H1 (cell line): Measurements from ENCODE around the gene UGT1A10. TPM values are rescaled to one million over a fixed set of nuclear protein-coding genes. Genes with fewer than 3 reads are reported as not detected.

Source experiments
- CTCF ChIA-PET: fragments of 300-600 bp; sonication (Branson Sonifier 250); formaldehyde crosslinking; loops from one replicate; lab custom pipeline; 2021; ENCODE audit not compliant: partially characterized antibody; lab: Charles Lee
- POLR2A ChIA-PET: fragments of 300-600 bp; sonication (Branson Sonifier 250); formaldehyde crosslinking; loops from one replicate; lab custom pipeline; 2021; ENCODE audit warnings: inconsistent platforms; ENCODE audit not compliant: partially characterized antibody; lab: Charles Lee
- DNase-seq, 2 experiments: peaks; one replicate each; pipeline versions ENCODE4 v3.0.0 to v3.0.0-alpha.2; 2010 to 2022; ENCODE audit warnings: low spot score in 2 of 2, low read depth in 1 of 2, mixed read lengths in 1 of 2
- FAIRE-seq: peaks from 2 replicates; lab custom pipeline; 2011; peaks lifted over from hg19 to GRCh38; lab: Jason Lieb, UNC
- H2AFZ ChIP-seq: 2 replicates; pipeline ENCODE4 v1.8.1; 2012; ENCODE audit warnings: low read length, inconsistent platforms
- H2AK5ac ChIP-seq: 2 replicates; pipeline ENCODE4 v1.6.1; 2013; ENCODE audit warnings: low read depth, low read length
- H2BK120ac ChIP-seq: replicated peaks from 2 replicates; pipeline ENCODE3; 2013; ENCODE audit warnings: low read depth, low read length, inconsistent platforms
- H2BK12ac ChIP-seq: 2 replicates; pipeline ENCODE4 v1.6.1; 2013; ENCODE audit warnings: low read depth, low read length
- H2BK15ac ChIP-seq: 2 replicates; pipeline ENCODE4 v1.6.1; 2013; ENCODE audit warnings: low read length
- H2BK20ac ChIP-seq: 2 replicates; pipeline ENCODE4 v1.6.1; 2013; ENCODE audit warnings: low read length
- H2BK5ac ChIP-seq: 2 replicates; pipeline ENCODE4 v1.6.1; 2013; ENCODE audit warnings: low read depth, low read length
- H3K14ac ChIP-seq: 2 replicates; pipeline ENCODE4 v1.6.1; 2013; ENCODE audit warnings: inconsistent platforms; ENCODE audit not compliant: insufficient read length
- H3K18ac ChIP-seq: 2 replicates; pipeline ENCODE4 v1.6.1; 2013; ENCODE audit warnings: low read length; ENCODE audit errors: extremely low read depth
- H3K23ac ChIP-seq: 2 replicates; pipeline ENCODE4 v1.6.1; 2013; ENCODE audit warnings: inconsistent platforms; ENCODE audit not compliant: insufficient read length
- H3K23me2 ChIP-seq: 2 replicates; pipeline ENCODE4 v1.6.1; 2013; ENCODE audit warnings: low read depth, low read length
- H3K27ac ChIP-seq: 2 replicates; pipeline ENCODE4 v1.6.1; 2011; ENCODE audit warnings: low read depth, low read length, inconsistent platforms
- H3K27me3 ChIP-seq, 4 experiments: replicated peaks in 1 of 4; 1 replicate in 1 of 4; 2 replicates in 3 of 4; pipeline versions ENCODE4 v1.6.1 to v1.8.1; 2011 to 2013; ENCODE audit warnings: low read length in 3 of 4, mild to moderate bottlenecking in 3 of 4, inconsistent platforms in 2 of 4, mixed read lengths in 2 of 4, moderate library complexity in 1 of 4; ENCODE audit not compliant: control insufficient read depth in 3 of 4, insufficient read depth in 3 of 4; ENCODE audit errors: extremely low read depth in 1 of 4
- H3K36me3 ChIP-seq, 4 experiments: 2 replicates each; pipeline versions ENCODE4 v1.6.1 to v1.8.1; 2011 to 2013; ENCODE audit warnings: mild to moderate bottlenecking in 4 of 4, low read length in 3 of 4, moderate library complexity in 2 of 4, control low read depth in 1 of 4, inconsistent platforms in 1 of 4; ENCODE audit not compliant: insufficient read depth in 4 of 4, control insufficient read depth in 2 of 4
- H3K4ac ChIP-seq: replicated peaks from 2 replicates; pipeline ENCODE3; 2013; ENCODE audit warnings: low read length, low read depth, mixed read lengths, inconsistent platforms; ENCODE audit not compliant: insufficient read length
- H3K4me1 ChIP-seq, 4 experiments: replicated peaks in 1 of 4; 1 replicate in 1 of 4; 2 replicates in 3 of 4; pipeline versions ENCODE4 v1.6.1 to v1.8.1; 2011 to 2013; ENCODE audit warnings: low read length in 3 of 4, inconsistent platforms in 2 of 4, mixed read lengths in 1 of 4; ENCODE audit not compliant: insufficient read depth in 4 of 4, control insufficient read depth in 3 of 4
- H3K4me2 ChIP-seq, 2 experiments: 2 replicates each; pipeline versions ENCODE4 v1.6.1 to v1.8.1; 2011 to 2013; ENCODE audit warnings: low read depth in 2 of 2, low read length in 2 of 2, control low read depth in 1 of 2, inconsistent platforms in 1 of 2, mild to moderate bottlenecking in 1 of 2; ENCODE audit not compliant: insufficient read depth in 1 of 2
- H3K4me3 ChIP-seq, 4 experiments: fragments of 200-600, 300-600 bp in 1 of 4; sonication (generic), shearing (Covaris generic), sonication (Bioruptor Twin) in 1 of 4; 2 replicates each; pipeline versions ENCODE4 v1.5.1 to v1.8.1; 2011 to 2016; ENCODE audit warnings: low read length in 4 of 4, low read depth in 3 of 4, control low read depth in 2 of 4, inconsistent platforms in 2 of 4, mild to moderate bottlenecking in 2 of 4, mixed read lengths in 1 of 4, moderate library complexity in 1 of 4; ENCODE audit not compliant: insufficient read depth in 2 of 4; ENCODE audit errors: extremely low read depth in 1 of 4
- H3K56ac ChIP-seq: replicated peaks from 2 replicates; pipeline ENCODE3; 2013; ENCODE audit warnings: low read depth, mild to moderate bottlenecking, mixed read lengths, low read length, inconsistent platforms; ENCODE audit not compliant: insufficient read length
- H3K79me1 ChIP-seq: 2 replicates; pipeline ENCODE4 v1.6.1; 2013; ENCODE audit warnings: low read depth, low read length, control low read depth
- H3K79me2 ChIP-seq, 2 experiments: 2 replicates each; pipeline versions ENCODE4 v1.6.1 to v1.8.1; 2012 to 2013; ENCODE audit warnings: low read length in 2 of 2, mild to moderate bottlenecking in 2 of 2, inconsistent platforms in 1 of 2; ENCODE audit not compliant: insufficient read depth in 2 of 2, control insufficient read depth in 1 of 2
- H3K9ac ChIP-seq, 4 experiments: replicated peaks in 1 of 4; 1 replicate in 1 of 4; 2 replicates in 3 of 4; pipeline versions ENCODE4 v1.6.1 to v1.8.1; 2011 to 2013; ENCODE audit warnings: low read depth in 3 of 4, low read length in 3 of 4, control low read depth in 2 of 4, mild to moderate bottlenecking in 2 of 4, moderate library complexity in 2 of 4, inconsistent platforms in 1 of 4; ENCODE audit errors: extremely low read depth in 1 of 4
- H3K9me3 ChIP-seq, 2 experiments: 2 replicates each; pipeline versions ENCODE4 v1.6.1 to v1.8.1; 2012 to 2013; ENCODE audit warnings: mild to moderate bottlenecking in 2 of 2, moderate library complexity in 2 of 2, control low read depth in 1 of 2, inconsistent platforms in 1 of 2, low read depth in 1 of 2, low read length in 1 of 2, mixed read lengths in 1 of 2; ENCODE audit not compliant: insufficient read depth in 2 of 2
- H4K20me1 ChIP-seq, 2 experiments: replicated peaks in 1 of 2; 2 replicates each; pipeline versions ENCODE3 to v1.8.1; 2011 to 2013; ENCODE audit warnings: inconsistent platforms in 2 of 2, low read length in 2 of 2, mild to moderate bottlenecking in 1 of 2; ENCODE audit not compliant: insufficient read depth in 2 of 2, control insufficient read depth in 1 of 2
- H4K5ac ChIP-seq: 2 replicates; pipeline ENCODE4 v1.6.1; 2013; ENCODE audit warnings: low read length, low read depth, mixed read lengths, inconsistent platforms; ENCODE audit not compliant: insufficient read length
- H4K8ac ChIP-seq: 2 replicates; pipeline ENCODE4 v1.8.0; 2013; ENCODE audit warnings: mild to moderate bottlenecking, moderate library complexity, low read length, inconsistent platforms; ENCODE audit not compliant: insufficient read depth; ENCODE audit errors: extremely low read depth
- H4K91ac ChIP-seq: replicated peaks from 2 replicates; pipeline ENCODE3; 2013; ENCODE audit warnings: low read length, mixed read lengths, inconsistent platforms; ENCODE audit not compliant: insufficient read length
- BRCA1 ChIP-seq: IDR thresholded peaks from 2 replicates; pipeline ENCODE4 v1.6.1; 2012; ENCODE audit warnings: low read depth, low read length, improper control_type of control experiment
- CTBP2 ChIP-seq: IDR thresholded peaks from 2 replicates; pipeline ENCODE4 v1.7.0; 2011; ENCODE audit warnings: borderline replicate concordance, mild to moderate bottlenecking, moderate library complexity, mixed read lengths, low read length; ENCODE audit not compliant: insufficient read depth, insufficient read length
- JUN ChIP-seq: IDR thresholded peaks from 2 replicates; pipeline ENCODE4 v1.6.1; 2011; ENCODE audit warnings: low read depth, mild to moderate bottlenecking, improper control_type of control experiment, low read length
- RAD21 ChIP-seq, 2 experiments: IDR thresholded peaks in 1 of 2; conservative IDR thresholded peaks in 1 of 2; 2 replicates each; pipeline ENCODE4 v1.6.1; 2011; ENCODE audit warnings: low read depth in 2 of 2, low read length in 2 of 2, improper control_type of control experiment in 1 of 2, inconsistent platforms in 1 of 2, mild to moderate bottlenecking in 1 of 2, moderate library complexity in 1 of 2
- RBBP5 ChIP-seq: IDR thresholded peaks from 2 replicates; pipeline ENCODE4 v1.7.1; 2012; ENCODE audit warnings: low read depth, mild to moderate bottlenecking, inconsistent platforms, low read length, moderate library complexity, borderline replicate concordance
- YY1 ChIP-seq: IDR thresholded peaks from 2 replicates; pipeline ENCODE4 v1.6.1; 2011; ENCODE audit warnings: low read depth, mild to moderate bottlenecking, low read length
- WGBS, 2 experiments: shearing (Covaris generic) in 1 of 2; methylation state at CpG; one replicate each; pipeline versions ENCODE4 v1.1.6 to v1.1.7; 2013 to 2015; ENCODE audit warnings: low lambda C conversion rate in 2 of 2, mixed read lengths in 2 of 2, inconsistent platforms in 1 of 2, low coverage in 1 of 2, missing lambda C conversion rate in 1 of 2; ENCODE audit not compliant: insufficient replicate concordance in 2 of 2, insufficient coverage in 1 of 2, insufficient read length in 1 of 2; ENCODE audit errors: extremely low coverage in 1 of 2, missing lambda C conversion rate in 1 of 2; 5-methylcytosine and 5-hydroxymethylcytosine counted together
- polyA plus RNA-seq, 7 experiments: library from polyadenylated mRNA; depleted of rRNA in 3 of 7; stranded (reverse) in 5 of 7; unstranded in 2 of 7; fragments of >200 nt in 5 of 7; fragments of 200-250 nt in 2 of 7; gene quantifications; 1 replicate in 5 of 7; 2 replicates in 1 of 7; 4 replicates in 1 of 7; pipeline versions ENCODE4 v1.2.1 to v1.2.3, GENCODE V29; 2011 to 2013; ENCODE audit warnings: missing spikeins in 2 of 7, mixed read lengths in 2 of 7
- total RNA-seq: library from RNA; stranded (reverse); fragmentation: NEBNext Ultra II Directional; extraction: Animal tissue kit (Norgen Biotek cat#: 25700); gene quantifications from 2 replicates; pipeline ENCODE4 v1.2.1, GENCODE V29; 2021

UGT1A10 gene
- total and polyA plus RNA-seq, 2 of the 8 experiments (the other 6 are each of a cell fraction or from before 2014, with no cell fraction given): not detected

GRCh38 chr2:233764761-233765160, 128.5 kb downstream of the UGT1A10 start:
- no peaks in the 10 kb centered on the region for H3K23me2 ChIP-seq
- H3K79me2 ChIP-seq: no peaks in the 10 kb centered on the region
- no peak overlapping the region for H3K27ac ChIP-seq
- no peak overlapping the region for H3K4me3 ChIP-seq
- DNase-seq (no peak), FAIRE-seq (no peak)
- H3K4me1 ChIP-seq: no peaks in the 10 kb centered on the region; a peak in 1 of 7 replicates
- H3K9ac ChIP-seq: no peak overlapping the region
- no peak for TF ChIP-seq RAD21 (IDR thresholded peaks at IDR 0.05 in 1 of 2, conservative IDR thresholded peaks at IDR 0.05 in 1 of 2; ENCODE audit: low read depth in 2 of 2, low read length in 2 of 2)
- TF ChIP-seq JUN: no peak
- TF ChIP-seq BRCA1: no peak
- no peak for TF ChIP-seq CTBP2
- no peak for TF ChIP-seq YY1
- no peak for TF ChIP-seq RBBP5
- H3K4ac ChIP-seq: no peak overlapping the region
- no peak overlapping the region for H3K56ac ChIP-seq
- H3K9me3 ChIP-seq: 0 out of 4 replicates have a peak, but pooled peaks cover 0 to 4% of the 10 kb centered on the region in 2 experiments
- no peak overlapping the region for H2AK5ac ChIP-seq
- CTCF ChIA-PET: no interaction called here
- no peak overlapping the region for H3K18ac ChIP-seq
- H4K8ac ChIP-seq: no peak overlapping the region
- H3K14ac ChIP-seq: no peak overlapping the region
- H2AFZ ChIP-seq: no peak overlapping the region
- no peak overlapping the region for H2BK120ac ChIP-seq
- H3K27me3 ChIP-seq: no peaks in the 10 kb centered on the region
- H2BK5ac ChIP-seq: no peak overlapping the region
- no peak overlapping the region for H4K5ac ChIP-seq
- H2BK12ac ChIP-seq: no peak overlapping the region
- H3K36me3 ChIP-seq: no peaks in the 10 kb centered on the region
- no peak overlapping the region for H3K23ac ChIP-seq
- no peak overlapping the region for H2BK15ac ChIP-seq
- no peaks in the 10 kb centered on the region for H4K20me1 ChIP-seq
- 71% methylated on average over 3 of the region's 3 CpGs; no CpG with 5 or more reads in 1 of the 2 experiments for WGBS, 2 experiments
- H3K4me2 ChIP-seq: no peak overlapping the region
- H4K91ac ChIP-seq: no peak overlapping the region
- H2BK20ac ChIP-seq: no peak overlapping the region
- POLR2A ChIA-PET: no interaction called here
- H3K79me1 ChIP-seq: no peaks in the 10 kb centered on the region
